Measurements from ENCODE around the gene PPARG. TPM values are rescaled to one million over a fixed set of nuclear protein-coding genes. Genes with fewer than 3 reads are reported as not detected.

Gene PPARG
- total and polyA plus RNA-seq, 4 donors: 5.2 to 15.7 (median 7.0) TPM

- WGBS: 97% methylated on average over 6 of the region's 6 CpGs
- no peaks in the 10 kb centered on the region for H3K4me1 ChIP-seq (ENCODE audit: control insufficient read depth in 4 of 4, insufficient read depth in 4 of 4, low read length in 3 of 4)
- no peaks in the 10 kb centered on the region for H3K36me3 ChIP-seq (ENCODE audit: control insufficient read depth in 4 of 4, insufficient read depth in 3 of 4, low read depth in 1 of 4, low read length in 3 of 4)
- no peak for DNase-seq (ENCODE audit: low spot score)
- no peak overlapping the region for H3K27ac ChIP-seq (ENCODE audit: low read depth in 1 of 2, low read length in 2 of 2)
- no peaks in the 10 kb centered on the region for H3K9me3 ChIP-seq (ENCODE audit: control insufficient read depth in 4 of 4, low read length in 3 of 4)
- no peaks in the 10 kb centered on the region for H3K27me3 ChIP-seq (ENCODE audit: control insufficient read depth in 4 of 4, insufficient read depth in 4 of 4, low read length in 3 of 4)
- TF ChIP-seq SP1 (IDR thresholded peaks at IDR 0.05) (no peak), FOXA1 (IDR thresholded peaks at IDR 0.05) (no peak), REST (IDR thresholded peaks at IDR 0.05) (no peak), NR2F2 (IDR thresholded peaks at IDR 0.05) (no peak), GABPA (IDR thresholded peaks at IDR 0.05 in 1 of 2, conservative IDR thresholded peaks at IDR 0.05 in 1 of 2) (no peak), ZBTB33 (IDR thresholded peaks at IDR 0.05) (no peak), RAD21 (IDR thresholded peaks at IDR 0.05) (no peak), ATF3 (IDR thresholded peaks at IDR 0.05) (no peak), HNF4G (IDR thresholded peaks at IDR 0.05) (no peak), RXRA (IDR thresholded peaks at IDR 0.05) (no peak), CTCF (IDR thresholded peaks at IDR 0.05; ENCODE audit: low read depth, low read length, missing input control) (no peak), YY1 (IDR thresholded peaks at IDR 0.05) (no peak), EGR1 (IDR thresholded peaks at IDR 0.05; ENCODE audit: low read depth in 2 of 2) (no peak), FOXA2 (IDR thresholded peaks at IDR 0.05) (no peak), JUND (IDR thresholded peaks at IDR 0.05) (no peak), MAX (IDR thresholded peaks at IDR 0.05) (no peak)
- no peak overlapping the region for H3K4me3 ChIP-seq (ENCODE audit: low read depth in 1 of 3, low read length in 3 of 3)
- H3K9ac ChIP-seq (ENCODE audit: low read depth in 1 of 2, low read length in 2 of 2): no peak overlapping the region
Measured at GRCh38 chr3:12437221-12437605, 148.3 kb downstream of the PPARG start.

- no peaks in the 10 kb centered on the region for H3K27me3 ChIP-seq (ENCODE audit: control insufficient read depth in 4 of 4, insufficient read depth in 4 of 4, low read length in 3 of 4)
- no peak overlapping the region for H3K4me3 ChIP-seq (ENCODE audit: low read depth in 1 of 3, low read length in 3 of 3)
- no peak overlapping the region for H3K9ac ChIP-seq (ENCODE audit: low read depth in 1 of 2, low read length in 2 of 2)
- no peak for DNase-seq (ENCODE audit: low spot score)
- WGBS: 96% methylated on average over 13 of the region's 13 CpGs
- no peaks in the 10 kb centered on the region for H3K9me3 ChIP-seq (ENCODE audit: control insufficient read depth in 4 of 4, low read length in 3 of 4)
- no peaks in the 10 kb centered on the region for H3K36me3 ChIP-seq (ENCODE audit: control insufficient read depth in 4 of 4, insufficient read depth in 3 of 4, low read depth in 1 of 4, low read length in 3 of 4)
- no peak overlapping the region for H3K27ac ChIP-seq (ENCODE audit: low read depth in 1 of 2, low read length in 2 of 2)
- H3K4me1 ChIP-seq (ENCODE audit: control insufficient read depth in 4 of 4, insufficient read depth in 4 of 4, low read length in 3 of 4): no peaks in the 10 kb centered on the region
- TF ChIP-seq MAX (IDR thresholded peaks at IDR 0.05) (no peak), HNF4G (IDR thresholded peaks at IDR 0.05) (no peak), NR2F2 (IDR thresholded peaks at IDR 0.05) (no peak), GABPA (IDR thresholded peaks at IDR 0.05 in 1 of 2, conservative IDR thresholded peaks at IDR 0.05 in 1 of 2) (no peak), SP1 (IDR thresholded peaks at IDR 0.05) (no peak), ZBTB33 (IDR thresholded peaks at IDR 0.05) (no peak), HNF4A (conservative IDR thresholded peaks at IDR 0.05) (no peak), ATF3 (IDR thresholded peaks at IDR 0.05) (no peak), RXRA (IDR thresholded peaks at IDR 0.05) (no peak), REST (IDR thresholded peaks at IDR 0.05) (no peak), JUND (IDR thresholded peaks at IDR 0.05) (no peak), FOXA2 (IDR thresholded peaks at IDR 0.05) (no peak), EGR1 (IDR thresholded peaks at IDR 0.05; ENCODE audit: low read depth in 2 of 2) (no peak), YY1 (IDR thresholded peaks at IDR 0.05) (no peak)
Measured at GRCh38 chr3:12437861-12438260, 149.0 kb downstream of the PPARG start.
